Astrocyte (in vitro differentiated cells and primary cell): ENCODE results near the gene RGS4. TPM values are rescaled to one million over a fixed set of nuclear protein-coding genes. Genes with fewer than 3 reads are reported as not detected.

Source experiments
- DNase-seq: peaks from one replicate; pipeline ENCODE4 v3.0.0-alpha.2; 2010; ENCODE audit warnings: low read depth
- FAIRE-seq: peaks from 2 replicates; lab custom pipeline; 2011; peaks lifted over from hg19 to GRCh38; lab: Jason Lieb, UNC
- H2AFZ ChIP-seq: 2 replicates; pipeline ENCODE4 v1.6.0; 2012; ENCODE audit warnings: low read depth, low read length, inconsistent platforms
- H3K27ac ChIP-seq: 2 replicates; pipeline ENCODE4 v1.5.1; 2011; ENCODE audit warnings: low read depth, low read length, inconsistent platforms
- H3K27me3 ChIP-seq: 2 replicates; pipeline ENCODE4 v1.6.0; 2011; ENCODE audit warnings: low read length, inconsistent platforms; ENCODE audit not compliant: insufficient read depth
- H3K36me3 ChIP-seq: 2 replicates; pipeline ENCODE4 v1.5.1; 2011; ENCODE audit warnings: low read length, inconsistent platforms; ENCODE audit not compliant: insufficient read depth
- H3K4me1 ChIP-seq: 2 replicates; pipeline ENCODE4 v1.5.1; 2011; ENCODE audit warnings: low read length, inconsistent platforms; ENCODE audit not compliant: insufficient read depth
- H3K4me2 ChIP-seq: 2 replicates; pipeline ENCODE4 v1.6.0; 2012; ENCODE audit warnings: low read length, inconsistent platforms
- H3K4me3 ChIP-seq: 2 replicates; pipeline ENCODE4 v1.5.1; 2011; ENCODE audit warnings: low read depth, mild to moderate bottlenecking, low read length, inconsistent platforms; ENCODE audit not compliant: insufficient read depth
- H3K79me2 ChIP-seq: 2 replicates; pipeline ENCODE4 v1.6.0; 2012; ENCODE audit warnings: mild to moderate bottlenecking, low read length, inconsistent platforms; ENCODE audit not compliant: insufficient read depth
- H3K9ac ChIP-seq: 2 replicates; pipeline ENCODE4 v1.6.0; 2012; ENCODE audit warnings: mild to moderate bottlenecking, low read length, inconsistent platforms
- H3K9me3 ChIP-seq: 2 replicates; pipeline ENCODE4 v1.5.1; 2012; ENCODE audit warnings: low read depth, mild to moderate bottlenecking, low read length, inconsistent platforms; ENCODE audit not compliant: insufficient read depth
- H4K20me1 ChIP-seq: 2 replicates; pipeline ENCODE4 v1.6.0; 2012; ENCODE audit warnings: low read length, inconsistent platforms; ENCODE audit not compliant: insufficient read depth
- H3K27ac Mint-ChIP-seq: one replicate; pipeline ENCODE4 v1.8.0; 2021; ENCODE audit warnings: mild to moderate bottlenecking, mixed read lengths; ENCODE audit not compliant: unreplicated experiment
- H3K27me3 Mint-ChIP-seq: one replicate; pipeline ENCODE4 v1.8.0; 2021; ENCODE audit warnings: low read depth, mixed read lengths; ENCODE audit not compliant: unreplicated experiment
- H3K36me3 Mint-ChIP-seq: one replicate; pipeline ENCODE4 v1.8.0; 2021; ENCODE audit warnings: low read depth, mixed read lengths; ENCODE audit not compliant: unreplicated experiment
- H3K4me1 Mint-ChIP-seq: one replicate; pipeline ENCODE4 v1.8.0; 2021; ENCODE audit warnings: low read depth, mixed read lengths; ENCODE audit not compliant: unreplicated experiment
- H3K4me3 Mint-ChIP-seq: one replicate; pipeline ENCODE4 v1.8.0; 2021; ENCODE audit warnings: mild to moderate bottlenecking, moderate library complexity, mixed read lengths; ENCODE audit not compliant: unreplicated experiment
- H3K9me3 Mint-ChIP-seq: one replicate; pipeline ENCODE4 v1.8.0; 2021; ENCODE audit warnings: mild to moderate bottlenecking, mixed read lengths; ENCODE audit not compliant: unreplicated experiment
- CTCF ChIP-seq: IDR thresholded peaks from 2 replicates; pipeline ENCODE4 v1.5.1; 2011; ENCODE audit warnings: low read depth, mild to moderate bottlenecking, inconsistent platforms, low read length, moderate library complexity; ENCODE audit not compliant: insufficient read depth
- EZH2 ChIP-seq: IDR thresholded peaks from 2 replicates; pipeline ENCODE4 v1.6.1; 2012; ENCODE audit warnings: mild to moderate bottlenecking, low read length, inconsistent platforms; ENCODE audit not compliant: insufficient read depth
- total RNA-seq: library from RNA; stranded (reverse); gene quantifications from 2 replicates; pipeline ENCODE4 v1.2.1, GENCODE V29; 2021

Gene RGS4
- total RNA-seq, 1 donor from 2014 or later, result 23.8 TPM

GRCh38 chr1:163107655-163108054, 38.5 kb downstream of the RGS4 start:
- H3K27ac ChIP-seq, result no peak overlapping the region
- no peak overlapping the region for H3K9ac ChIP-seq
- H3K4me3 ChIP-seq, result no peak overlapping the region
- H3K27me3 ChIP-seq, result no peaks in the 10 kb centered on the region
- FAIRE-seq (no peak), DNase-seq (no peak)
- no peak overlapping the region for H2AFZ ChIP-seq
- H3K36me3 Mint-ChIP-seq, result no peaks in the 10 kb centered on the region
- no peaks in the 10 kb centered on the region for H3K36me3 ChIP-seq
- TF ChIP-seq CTCF (no peak), EZH2 (no peak)
- no peaks in the 10 kb centered on the region for H3K27me3 Mint-ChIP-seq
- no peak overlapping the region for H3K4me2 ChIP-seq
- no peaks in the 10 kb centered on the region for H3K4me1 Mint-ChIP-seq
- no peaks in the 10 kb centered on the region for H3K79me2 ChIP-seq
- H3K4me3 Mint-ChIP-seq, result no peak overlapping the region
- H3K4me1 ChIP-seq, result peaks cover 6% of the 10 kb centered on the region
- no peaks in the 10 kb centered on the region for H3K9me3 ChIP-seq
- peaks cover 1% of the 10 kb centered on the region for H3K9me3 Mint-ChIP-seq
- no peak overlapping the region for H3K27ac Mint-ChIP-seq
- H4K20me1 ChIP-seq, result no peaks in the 10 kb centered on the region

- Mint-ChIP-seq H3K36me3 (no peaks in the 10 kb centered on the region), H3K4me3 (no peak overlapping the region), H3K4me1 (no peaks in the 10 kb centered on the region), H3K27ac (no peak overlapping the region), H3K9me3 (no peaks in the 10 kb centered on the region), H3K27me3 (no peaks in the 10 kb centered on the region)
- H3K4me2 ChIP-seq, result no peak overlapping the region
- H3K27ac ChIP-seq, result no peak overlapping the region
- no peaks in the 10 kb centered on the region for H4K20me1 ChIP-seq
- no peaks in the 10 kb centered on the region for H3K4me1 ChIP-seq
- H3K36me3 ChIP-seq, result no peaks in the 10 kb centered on the region
- no peak for DNase-seq
- no peak for TF ChIP-seq CTCF
- TF ChIP-seq EZH2, result no peak
- H3K79me2 ChIP-seq, result no peaks in the 10 kb centered on the region
- no peak overlapping the region for H3K4me3 ChIP-seq
- no peak for FAIRE-seq
- H3K9ac ChIP-seq, result no peak overlapping the region
- no peak overlapping the region for H2AFZ ChIP-seq
- H3K9me3 ChIP-seq, result no peaks in the 10 kb centered on the region
- no peaks in the 10 kb centered on the region for H3K27me3 ChIP-seq
Measured at GRCh38 chr1:163115887-163116286, 46.7 kb downstream of the RGS4 start.

- no peak for TF ChIP-seq CTCF
- no peak for TF ChIP-seq EZH2
- Histone ChIP-seq H4K20me1 (no peaks in the 10 kb centered on the region), H3K27me3 (no peaks in the 10 kb centered on the region), H2AFZ (no peak overlapping the region), H3K9ac (no peak overlapping the region), H3K79me2 (no peaks in the 10 kb centered on the region), H3K4me2 (no peak overlapping the region), H3K4me3 (no peak overlapping the region), H3K9me3 (no peaks in the 10 kb centered on the region), H3K27ac (no peak overlapping the region), H3K4me1 (no peaks in the 10 kb centered on the region), H3K36me3 (no peaks in the 10 kb centered on the region)
- no peak overlapping the region for H3K4me3 Mint-ChIP-seq
- no peaks in the 10 kb centered on the region for H3K36me3 Mint-ChIP-seq
- H3K4me1 Mint-ChIP-seq, result no peaks in the 10 kb centered on the region
- no peak overlapping the region for H3K27ac Mint-ChIP-seq
- peaks cover 3% of the 10 kb centered on the region for H3K27me3 Mint-ChIP-seq
- FAIRE-seq (no peak), DNase-seq (no peak)
- H3K9me3 Mint-ChIP-seq, result no peaks in the 10 kb centered on the region
Measured at GRCh38 chr1:163119707-163120106, 50.5 kb downstream of the RGS4 start.
